ENCODE measurements around the gene LINC00237. TPM values are rescaled to one million over a fixed set of nuclear protein-coding genes. Genes with fewer than 3 reads are reported as not detected.

The LINC00237 gene
- total and polyA plus RNA-seq, 9 of the 15 experiments (the other 6 are each of a cell fraction or from before 2014, with no cell fraction given), result not detected

DNA sequence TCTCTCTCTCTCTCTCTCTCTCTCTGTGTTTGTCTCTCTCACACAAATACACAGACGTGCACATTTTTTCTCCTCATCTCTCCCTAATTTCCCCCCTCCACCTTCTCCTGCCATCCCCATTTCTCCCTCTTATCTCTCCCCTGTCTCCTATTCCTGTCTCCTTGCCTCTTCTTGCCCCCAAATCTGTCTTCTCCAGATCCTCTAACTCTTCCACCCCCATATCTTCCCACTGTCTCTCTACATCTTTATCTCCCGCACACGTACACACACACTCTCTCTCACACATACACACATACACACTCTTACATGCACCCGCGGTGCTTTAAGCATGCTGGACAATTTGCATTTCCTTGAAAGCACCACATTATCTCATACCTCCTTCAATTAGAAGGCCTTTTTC, 35.7 kb upstream of the LINC00237 start (continued):
- TF ChIP-seq, protein P1, sequence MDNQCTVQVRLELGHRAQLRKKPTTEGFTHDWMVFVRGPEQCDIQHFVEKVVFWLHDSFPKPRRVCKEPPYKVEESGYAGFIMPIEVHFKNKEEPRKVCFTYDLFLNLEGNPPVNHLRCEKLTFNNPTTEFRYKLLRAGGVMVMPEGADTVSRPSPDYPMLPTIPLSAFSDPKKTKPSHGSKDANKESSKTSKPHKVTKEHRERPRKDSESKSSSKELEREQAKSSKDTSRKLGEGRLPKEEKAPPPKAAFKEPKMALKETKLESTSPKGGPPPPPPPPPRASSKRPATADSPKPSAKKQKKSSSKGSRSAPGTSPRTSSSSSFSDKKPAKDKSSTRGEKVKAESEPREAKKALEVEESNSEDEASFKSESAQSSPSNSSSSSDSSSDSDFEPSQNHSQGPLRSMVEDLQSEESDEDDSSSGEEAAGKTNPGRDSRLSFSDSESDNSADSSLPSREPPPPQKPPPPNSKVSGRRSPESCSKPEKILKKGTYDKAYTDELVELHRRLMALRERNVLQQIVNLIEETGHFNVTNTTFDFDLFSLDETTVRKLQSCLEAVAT (IDR thresholded peaks at IDR 0.05), result 0 out of 4 replicates have a peak, but pooled peaks have one; percentile 29 to 40
- no peak for TF ChIP-seq STAT5A (IDR thresholded peaks at IDR 0.05; ENCODE audit: borderline replicate concordance, low read length)
- no peak for TF ChIP-seq NR2C1 (IDR thresholded peaks at IDR 0.05)
- TF ChIP-seq NR2C1 (tag; IDR thresholded peaks at IDR 0.05), result no peak
- no peak for TF ChIP-seq ZNF146 (CRISPR knock-in tag; IDR thresholded peaks at IDR 0.05; ENCODE audit: unreplicated experiment)
- no peak for TF ChIP-seq ZNF561 (CRISPR knock-in tag; conservative IDR thresholded peaks at IDR 0.05)
- peak; percentile 42; the same call in 1 of the 2 replicates for TF ChIP-seq TCF3 (CRISPR knock-in tag; IDR thresholded peaks at IDR 0.05)
- peak; percentile 62 for TF ChIP-seq NCOR1 (IDR thresholded peaks at IDR 0.05)
- no peak for TF ChIP-seq RBM25 (IDR thresholded peaks at IDR 0.05; ENCODE audit: low read depth, low read length, severe bottlenecking)
- TF ChIP-seq, protein P2, sequence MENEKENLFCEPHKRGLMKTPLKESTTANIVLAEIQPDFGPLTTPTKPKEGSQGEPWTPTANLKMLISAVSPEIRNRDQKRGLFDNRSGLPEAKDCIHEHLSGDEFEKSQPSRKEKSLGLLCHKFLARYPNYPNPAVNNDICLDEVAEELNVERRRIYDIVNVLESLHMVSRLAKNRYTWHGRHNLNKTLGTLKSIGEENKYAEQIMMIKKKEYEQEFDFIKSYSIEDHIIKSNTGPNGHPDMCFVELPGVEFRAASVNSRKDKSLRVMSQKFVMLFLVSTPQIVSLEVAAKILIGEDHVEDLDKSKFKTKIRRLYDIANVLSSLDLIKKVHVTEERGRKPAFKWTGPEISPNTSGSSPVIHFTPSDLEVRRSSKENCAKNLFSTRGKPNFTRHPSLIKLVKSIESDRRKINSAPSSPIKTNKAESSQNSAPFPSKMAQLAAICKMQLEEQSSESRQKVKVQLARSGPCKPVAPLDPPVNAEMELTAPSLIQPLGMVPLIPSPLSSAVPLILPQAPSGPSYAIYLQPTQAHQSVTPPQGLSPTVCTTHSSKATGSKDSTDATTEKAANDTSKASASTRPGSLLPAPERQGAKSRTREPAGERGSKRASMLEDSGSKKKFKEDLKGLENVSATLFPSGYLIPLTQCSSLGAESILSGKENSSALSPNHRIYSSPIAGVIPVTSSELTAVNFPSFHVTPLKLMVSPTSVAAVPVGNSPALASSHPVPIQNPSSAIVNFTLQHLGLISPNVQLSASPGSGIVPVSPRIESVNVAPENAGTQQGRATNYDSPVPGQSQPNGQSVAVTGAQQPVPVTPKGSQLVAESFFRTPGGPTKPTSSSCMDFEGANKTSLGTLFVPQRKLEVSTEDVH (IDR thresholded peaks at IDR 0.05; ENCODE audit: low read depth, partially characterized antibody), result peak; percentile 30
- no peak for TF ChIP-seq SRSF7 (optimal IDR thresholded peaks at IDR 0.05; ENCODE audit: low read depth, low read length)
- TF ChIP-seq MAZ (CRISPR knock-in tag; conservative IDR thresholded peaks at IDR 0.05 in 1 of 2, IDR thresholded peaks at IDR 0.05 in 1 of 2), result no peak
- TF ChIP-seq KAT8 (IDR thresholded peaks at IDR 0.05; ENCODE audit: low read depth), result no peak
- TF ChIP-seq, protein P3, sequence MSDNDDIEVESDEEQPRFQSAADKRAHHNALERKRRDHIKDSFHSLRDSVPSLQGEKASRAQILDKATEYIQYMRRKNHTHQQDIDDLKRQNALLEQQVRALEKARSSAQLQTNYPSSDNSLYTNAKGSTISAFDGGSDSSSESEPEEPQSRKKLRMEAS (CRISPR knock-in tag; IDR thresholded peaks at IDR 0.05), result no peak
- no peak for TF ChIP-seq SUPT5H (IDR thresholded peaks at IDR 0.05)
- no peak for TF ChIP-seq ZNF76 (CRISPR knock-in tag; IDR thresholded peaks at IDR 0.05; ENCODE audit: borderline replicate concordance)
- no peak for TF ChIP-seq CBX1 (IDR thresholded peaks at IDR 0.05; ENCODE audit: low read depth)
- TF ChIP-seq MCM3 (IDR thresholded peaks at IDR 0.05), result no peak
- TF ChIP-seq NFE2 (IDR thresholded peaks at IDR 0.05; ENCODE audit: low read depth), result no peak
- TF ChIP-seq EHMT2 (IDR thresholded peaks at IDR 0.05), result 0 out of 2 replicates have a peak, but pooled peaks have one; percentile 50
- no peak for TF ChIP-seq SMC3 (conservative IDR thresholded peaks at IDR 0.05; ENCODE audit: insufficient read depth, low read depth, low read length)
- TF ChIP-seq CHD1 (IDR thresholded peaks at IDR 0.05; ENCODE audit: low read length), result no peak
- TF ChIP-seq ZSCAN32 (CRISPR knock-in tag; IDR thresholded peaks at IDR 0.05), result no peak
- no peak for TF ChIP-seq MAFK (IDR thresholded peaks at IDR 0.05; ENCODE audit: low read length)
- TF ChIP-seq, protein P4, sequence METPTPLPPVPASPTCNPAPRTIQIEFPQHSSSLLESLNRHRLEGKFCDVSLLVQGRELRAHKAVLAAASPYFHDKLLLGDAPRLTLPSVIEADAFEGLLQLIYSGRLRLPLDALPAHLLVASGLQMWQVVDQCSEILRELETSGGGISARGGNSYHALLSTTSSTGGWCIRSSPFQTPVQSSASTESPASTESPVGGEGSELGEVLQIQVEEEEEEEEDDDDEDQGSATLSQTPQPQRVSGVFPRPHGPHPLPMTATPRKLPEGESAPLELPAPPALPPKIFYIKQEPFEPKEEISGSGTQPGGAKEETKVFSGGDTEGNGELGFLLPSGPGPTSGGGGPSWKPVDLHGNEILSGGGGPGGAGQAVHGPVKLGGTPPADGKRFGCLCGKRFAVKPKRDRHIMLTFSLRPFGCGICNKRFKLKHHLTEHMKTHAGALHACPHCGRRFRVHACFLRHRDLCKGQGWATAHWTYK (CRISPR knock-in tag; IDR thresholded peaks at IDR 0.05), result no peak
- TF ChIP-seq CBX3 (IDR thresholded peaks at IDR 0.05; ENCODE audit: borderline replicate concordance in 1 of 2, low read length in 2 of 2), result no peak
- TF ChIP-seq MED1 (CRISPR knock-in tag; IDR thresholded peaks at IDR 0.05; ENCODE audit: borderline replicate concordance), result no peak
